Activated CD8-positive, alpha-beta memory T cell treated with anti-CD3 and anti-CD28 coated beads, Interleukin-2, amount 50 U/mL, for 48 hours (primary cell): Measurements from ENCODE around the gene LILRB2.
"Not testable (repeated sequence)": the region's sequence is repeated elsewhere in the genome, so short reads cannot be mapped to it uniquely, and the experiment has no call there.

Source experiments
- DNase-seq: peaks from one replicate; pipeline ENCODE4 v3.0.0-alpha.2; 2020

The LILRB2 gene

GRCh38 chr19:54302257-54302656 is 21.3 kb upstream of the LILRB2 start:
- DNase-seq = no peak

GRCh38 chr19:54299515-54299914 is 18.6 kb upstream of the LILRB2 start:
- DNase-seq = no peak

GRCh38 chr19:54299126-54299498 is 18.2 kb upstream of the LILRB2 start:
- DNase-seq = no peak

GRCh38 chr19:54298357-54299125 is 17.6 kb upstream of the LILRB2 start:
- DNase-seq = no peak

GRCh38 chr19:54297759-54298305 is 16.9 kb upstream of the LILRB2 start:
- no peak for DNase-seq

GRCh38 chr19:54294539-54294938 is 13.6 kb upstream of the LILRB2 start:
- no peak for DNase-seq

- not testable (repeated sequence) for DNase-seq
Observed at GRCh38 chr19:54289160-54289559, 8.2 kb upstream of the LILRB2 start.

- no peak for DNase-seq
Observed at GRCh38 chr19:54287456-54287855, 6.5 kb upstream of the LILRB2 start.

- not testable (repeated sequence) for DNase-seq
Observed at GRCh38 chr19:54286283-54286682, 5.4 kb upstream of the LILRB2 start.

GRCh38 chr19:54285427-54286056 is 4.6 kb upstream of the LILRB2 start:
- peak; percentile 51 for DNase-seq

GRCh38 chr19:54282686-54283470 is 2.0 kb upstream of the LILRB2 start:
- DNase-seq = peak; percentile 29

GRCh38 chr19:54281729-54282075 is 792 bp upstream of the LILRB2 start:
- DNase-seq = not testable (repeated sequence)

GRCh38 chr19:54280441-54280840 is 469 bp downstream of the LILRB2 start:
- DNase-seq = not testable (repeated sequence)

GRCh38 chr19:54280025-54280424 is 885 bp downstream of the LILRB2 start:
- not testable (repeated sequence) for DNase-seq

GRCh38 chr19:54279406-54279962 is 1.4 kb downstream of the LILRB2 start:
- DNase-seq = no peak

GRCh38 chr19:54278571-54279195 is 2.2 kb downstream of the LILRB2 start:
- DNase-seq = not testable (repeated sequence)

GRCh38 chr19:54278056-54278455 is 2.9 kb downstream of the LILRB2 start:
- not testable (repeated sequence) for DNase-seq

GRCh38 chr19:54277111-54277615 is 3.7 kb downstream of the LILRB2 start:
- DNase-seq = peak; percentile 35

- no peak for DNase-seq
Observed at GRCh38 chr19:54275951-54276350, 5.0 kb downstream of the LILRB2 start.

- peak; percentile 36 for DNase-seq
Observed at GRCh38 chr19:54274516-54274915, 6.4 kb downstream of the LILRB2 start.

- peak; percentile 35 for DNase-seq
Observed at GRCh38 chr19:54273821-54274220, 7.1 kb downstream of the LILRB2 start.

GRCh38 chr19:54272181-54272580 is 8.7 kb downstream of the LILRB2 start:
- DNase-seq = peak; percentile 23
